Measurements from ENCODE around the gene HHATL.

GRCh38 chr3:42729404-42730145 lies 27.0 kb upstream of the HHATL start:
- TF ChIP-seq EZH2 (IDR thresholded peaks at IDR 0.05; ENCODE audit: low read length, missing control alignments): no peak
- TF ChIP-seq, protein P1, sequence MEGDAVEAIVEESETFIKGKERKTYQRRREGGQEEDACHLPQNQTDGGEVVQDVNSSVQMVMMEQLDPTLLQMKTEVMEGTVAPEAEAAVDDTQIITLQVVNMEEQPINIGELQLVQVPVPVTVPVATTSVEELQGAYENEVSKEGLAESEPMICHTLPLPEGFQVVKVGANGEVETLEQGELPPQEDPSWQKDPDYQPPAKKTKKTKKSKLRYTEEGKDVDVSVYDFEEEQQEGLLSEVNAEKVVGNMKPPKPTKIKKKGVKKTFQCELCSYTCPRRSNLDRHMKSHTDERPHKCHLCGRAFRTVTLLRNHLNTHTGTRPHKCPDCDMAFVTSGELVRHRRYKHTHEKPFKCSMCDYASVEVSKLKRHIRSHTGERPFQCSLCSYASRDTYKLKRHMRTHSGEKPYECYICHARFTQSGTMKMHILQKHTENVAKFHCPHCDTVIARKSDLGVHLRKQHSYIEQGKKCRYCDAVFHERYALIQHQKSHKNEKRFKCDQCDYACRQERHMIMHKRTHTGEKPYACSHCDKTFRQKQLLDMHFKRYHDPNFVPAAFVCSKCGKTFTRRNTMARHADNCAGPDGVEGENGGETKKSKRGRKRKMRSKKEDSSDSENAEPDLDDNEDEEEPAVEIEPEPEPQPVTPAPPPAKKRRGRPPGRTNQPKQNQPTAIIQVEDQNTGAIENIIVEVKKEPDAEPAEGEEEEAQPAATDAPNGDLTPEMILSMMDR (conservative IDR thresholded peaks at IDR 0.05 in 1 of 2, IDR thresholded peaks at IDR 0.05 in 1 of 2; ENCODE audit: low read depth in 1 of 2, low read length in 2 of 2): no peak

Measured in fibroblast of lung (primary cell).